GM12892 (cell line): ENCODE results near the gene SS18L1.

Experiments
- DNase-seq: peaks from one replicate; pipeline ENCODE4 v3.0.0; 2011; ENCODE audit not compliant: insufficient read length
- FAIRE-seq: peaks from 2 replicates; lab custom pipeline; 2011; peaks lifted over from hg19 to GRCh38; lab: Jason Lieb, UNC
- POLR2A ChIP-seq: IDR thresholded peaks from 2 replicates; pipeline ENCODE4 v1.6.1; 2011; ENCODE audit warnings: low read depth, low read length, control low read depth
- POLR2AphosphoS5 ChIP-seq: IDR thresholded peaks from 2 replicates; pipeline ENCODE4 v1.6.1; 2011; ENCODE audit warnings: low read depth, low read length, control low read depth
- TAF1 ChIP-seq: IDR thresholded peaks from 2 replicates; pipeline ENCODE4 v1.6.1; 2011; ENCODE audit warnings: low read depth, mild to moderate bottlenecking, control low read depth, low read length, borderline replicate concordance

SS18L1 gene

GRCh38 chr20:62171245-62171644, 27.7 kb downstream of the SS18L1 start:
- no peak for FAIRE-seq
- no peak for DNase-seq
- TF ChIP-seq POLR2A, result no peak
- no peak for TF ChIP-seq POLR2AphosphoS5
- TF ChIP-seq TAF1, result no peak

- FAIRE-seq (no peak), DNase-seq (no peak)
- TF ChIP-seq POLR2A (no peak), TAF1 (no peak), POLR2AphosphoS5 (no peak)
These were observed 29.1 kb downstream of the SS18L1 start for GRCh38 chr20:62172666-62173065.

- DNase-seq, result no peak
- TF ChIP-seq POLR2A, result no peak
- no peak for TF ChIP-seq TAF1
- no peak for TF ChIP-seq POLR2AphosphoS5
- no peak for FAIRE-seq
These were observed 30.6 kb downstream of the SS18L1 start for GRCh38 chr20:62174021-62174804.

DNA sequence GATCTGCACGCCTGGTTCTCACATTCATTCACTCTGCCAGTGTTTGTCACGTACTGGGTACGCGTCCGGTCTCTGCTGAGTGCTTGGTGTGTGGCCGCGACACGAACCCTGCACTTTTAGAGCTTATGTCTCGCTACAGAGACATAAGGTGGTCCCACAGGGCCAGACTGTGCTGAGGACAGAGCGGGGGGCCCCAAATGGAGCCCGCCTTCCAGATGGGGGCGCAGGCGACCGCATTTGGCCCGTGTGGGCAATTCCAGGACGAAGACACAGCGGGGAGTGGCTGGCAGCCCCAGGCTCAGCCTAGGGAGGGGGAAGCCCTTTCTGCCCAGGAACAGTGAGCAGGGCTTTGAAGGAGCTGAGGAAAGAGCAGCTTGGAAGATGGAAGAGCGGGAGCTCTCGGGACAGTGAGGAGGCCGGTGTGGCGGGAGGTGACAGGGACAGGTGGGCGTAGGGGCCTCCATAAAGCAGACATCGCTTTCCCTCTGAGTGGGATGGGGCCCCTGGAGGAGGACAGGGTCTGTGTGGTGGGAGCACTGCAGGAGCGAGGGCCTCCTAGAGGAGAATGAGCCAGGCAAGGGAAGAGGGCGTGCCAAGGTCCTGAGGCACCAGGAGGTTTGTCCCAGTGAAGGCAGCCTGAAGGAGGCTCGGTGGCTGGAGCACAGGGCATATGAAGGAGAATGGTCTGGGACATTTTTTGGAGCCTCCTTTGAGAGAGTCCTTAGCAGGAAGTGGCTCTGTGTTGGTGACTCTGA, 31.5 kb downstream of the SS18L1 start:
- FAIRE-seq, result no peak
- TF ChIP-seq POLR2A, result no peak
- no peak for TF ChIP-seq POLR2AphosphoS5
- no peak for TF ChIP-seq TAF1
- DNase-seq, result no peak

GRCh38 chr20:62175711-62176110, 32.1 kb downstream of the SS18L1 start:
- FAIRE-seq (no peak), DNase-seq (no peak)
- no peak for TF ChIP-seq POLR2A
- no peak for TF ChIP-seq POLR2AphosphoS5
- TF ChIP-seq TAF1, result no peak

DNA sequence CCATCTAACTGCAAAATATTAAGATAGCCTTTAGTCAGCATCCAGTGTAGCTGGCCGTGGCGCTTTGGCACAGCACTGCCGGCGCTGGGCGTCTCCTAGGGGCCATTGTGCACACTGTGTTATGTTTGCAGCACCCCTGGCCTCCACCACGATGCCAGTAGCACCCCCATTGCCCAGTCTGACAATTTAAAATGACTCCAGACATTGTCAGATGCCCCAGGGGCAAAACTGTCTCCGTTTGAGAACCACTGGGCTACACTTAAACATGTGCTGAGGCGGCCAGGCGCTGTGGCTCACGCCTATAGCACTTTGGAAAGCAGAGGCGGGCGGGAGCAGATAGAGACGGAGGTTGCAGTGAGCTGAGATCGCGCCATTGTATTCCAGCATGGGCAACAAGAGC, 33.3 kb downstream of the SS18L1 start:
- no peak for DNase-seq
- no peak for TF ChIP-seq POLR2AphosphoS5
- FAIRE-seq, result no peak

DNA sequence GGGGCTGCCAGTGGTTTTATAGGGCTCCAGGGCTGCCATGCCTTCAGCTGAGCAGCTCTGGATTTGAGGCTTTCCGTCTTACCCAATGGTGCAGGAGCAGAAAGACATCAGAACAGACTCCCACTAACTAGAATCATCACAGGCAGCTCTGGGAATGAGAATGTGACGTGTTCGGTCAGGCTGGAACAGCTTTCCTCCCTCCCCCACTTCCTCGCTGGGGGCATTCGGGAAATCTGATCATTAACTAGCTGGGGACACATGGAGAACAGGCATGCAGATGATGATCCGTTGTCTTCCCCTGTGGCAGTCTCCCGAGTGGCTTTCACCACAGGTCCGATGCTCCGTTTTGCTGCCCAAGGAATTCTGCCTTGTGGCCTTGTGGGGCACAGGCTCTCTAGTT, 33.7 kb downstream of the SS18L1 start:
- TF ChIP-seq TAF1, result no peak
- TF ChIP-seq POLR2AphosphoS5, result no peak
- no peak for TF ChIP-seq POLR2A
- FAIRE-seq (no peak), DNase-seq (no peak)

GRCh38 chr20:62178316-62179161, 35.0 kb downstream of the SS18L1 start:
- TF ChIP-seq TAF1, result no peak
- TF ChIP-seq POLR2AphosphoS5, result no peak
- no peak for FAIRE-seq

GRCh38 chr20:62179162-62179504, 35.6 kb downstream of the SS18L1 start:
- no peak for DNase-seq

More at GRCh38 chr20:62178316-62179161, 35.0 kb downstream of the SS18L1 start:
- no peak for DNase-seq

GRCh38 chr20:62181808-62182207, 38.2 kb downstream of the SS18L1 start:
- TF ChIP-seq TAF1, result no peak
- TF ChIP-seq POLR2A, result no peak
- FAIRE-seq (no peak), DNase-seq (no peak)

More at GRCh38 chr20:62179162-62179504, 35.6 kb downstream of the SS18L1 start:
- no peak for TF ChIP-seq POLR2AphosphoS5
- no peak for FAIRE-seq

DNA sequence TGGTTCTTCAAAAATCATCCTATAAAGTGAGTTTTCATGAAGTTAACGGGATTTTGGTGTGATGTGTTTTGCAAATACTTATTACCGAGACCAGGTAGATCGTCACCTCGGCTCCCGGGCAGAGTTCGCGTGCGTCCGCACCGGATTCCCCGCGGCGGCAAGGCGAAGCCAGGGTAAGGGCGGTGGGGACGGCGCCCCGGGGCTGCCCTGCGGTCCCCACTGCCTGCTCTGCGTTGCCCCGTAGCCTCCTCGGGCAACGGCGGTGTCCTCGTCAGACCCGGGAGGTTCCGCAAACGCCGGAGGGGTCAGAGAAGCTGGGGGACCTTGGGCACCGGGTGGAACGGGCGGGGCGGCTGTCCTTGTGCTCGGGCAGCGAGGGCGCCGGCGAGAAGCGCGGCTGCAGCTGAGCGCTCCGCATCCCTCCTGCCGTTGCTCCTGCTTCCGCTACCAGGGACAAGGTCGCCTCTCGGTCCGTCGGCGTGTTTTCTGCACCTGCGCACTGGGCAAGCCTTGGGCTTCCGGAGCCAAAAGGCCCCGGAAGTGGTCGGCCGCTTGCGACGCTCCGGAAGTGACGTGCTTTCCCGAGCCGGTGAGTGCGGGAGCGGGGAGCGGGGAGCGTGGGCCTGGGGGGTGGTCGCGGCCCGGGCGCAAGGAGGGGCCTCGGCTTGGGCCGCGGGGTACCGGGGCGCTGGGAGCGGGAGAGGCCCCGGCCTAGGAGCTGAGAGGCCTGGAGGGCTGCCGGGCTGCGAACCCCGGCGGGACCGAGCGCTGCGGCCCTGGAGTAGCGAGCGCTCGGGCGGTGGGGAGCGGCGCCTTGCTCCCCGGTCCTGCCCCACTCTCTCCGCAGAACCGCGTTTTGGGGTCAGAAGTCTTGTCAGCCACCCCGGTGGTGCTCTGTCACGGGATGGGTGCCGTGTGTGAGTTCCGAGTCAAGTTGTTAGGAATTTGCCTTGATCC, 39.2 kb downstream of the SS18L1 start, which contains the start of gene MTG2:
Gene MTG2, plus strand, starts transcription at position 560 of the 957 bp plus-strand sequence. CDS start 10,393 bp downstream, outside the sequence.
- DNase-seq (peak; percentile 100), FAIRE-seq (peak; percentile 86)
- TF ChIP-seq TAF1 (peak; percentile 80; the same call in 1 of the 2 replicates), POLR2AphosphoS5 (peak; percentile 98), POLR2A (peak; percentile 99)
